Measurements from ENCODE around the gene ABCA2.

ABCA2 gene

GRCh38 chr9:136979769-136980587, 48.1 kb downstream of the ABCA2 start:
- no peak for ATAC-seq
- TF ChIP-seq CREB5 (CRISPR knock-in tag; IDR thresholded peaks at IDR 0.05; ENCODE audit: low read depth) (no peak), ESRRG (CRISPR knock-in tag; IDR thresholded peaks at IDR 0.05) (no peak), ZNF8 (CRISPR knock-in tag; IDR thresholded peaks at IDR 0.05) (no peak), RARB (CRISPR knock-in tag; IDR thresholded peaks at IDR 0.05) (no peak), ARNTL (CRISPR knock-in tag; IDR thresholded peaks at IDR 0.05; ENCODE audit: borderline replicate concordance, low read depth) (no peak), BACH2 (CRISPR knock-in tag; IDR thresholded peaks at IDR 0.05; ENCODE audit: borderline replicate concordance) (no peak), ZNF70 (CRISPR knock-in tag; IDR thresholded peaks at IDR 0.05) (no peak), TSHZ2 (CRISPR knock-in tag; IDR thresholded peaks at IDR 0.05) (no peak), OSR1 (CRISPR knock-in tag; IDR thresholded peaks at IDR 0.05) (no peak), ZFP3 (CRISPR knock-in tag; IDR thresholded peaks at IDR 0.05) (no peak)

- no peak for ATAC-seq
- TF ChIP-seq RARB (CRISPR knock-in tag; IDR thresholded peaks at IDR 0.05) (no peak), CSDC2 (CRISPR knock-in tag; IDR thresholded peaks at IDR 0.05) (no peak), CSRNP3 (CRISPR knock-in tag; IDR thresholded peaks at IDR 0.05) (no peak), ZNF565 (CRISPR knock-in tag; conservative IDR thresholded peaks at IDR 0.05; ENCODE audit: low read depth) (no peak), BACH2 (CRISPR knock-in tag; IDR thresholded peaks at IDR 0.05; ENCODE audit: borderline replicate concordance) (no peak), PPARA (CRISPR knock-in tag; IDR thresholded peaks at IDR 0.05; ENCODE audit: borderline replicate concordance) (no peak), ARNTL (CRISPR knock-in tag; IDR thresholded peaks at IDR 0.05; ENCODE audit: borderline replicate concordance, low read depth) (no peak), ZC3H10 (CRISPR knock-in tag; IDR thresholded peaks at IDR 0.05) (no peak), OSR1 (CRISPR knock-in tag; IDR thresholded peaks at IDR 0.05) (no peak), TSHZ2 (CRISPR knock-in tag; IDR thresholded peaks at IDR 0.05) (no peak), ZFP3 (CRISPR knock-in tag; IDR thresholded peaks at IDR 0.05) (no peak), ESRRG (CRISPR knock-in tag; IDR thresholded peaks at IDR 0.05) (no peak), POU6F1 (CRISPR knock-in tag; IDR thresholded peaks at IDR 0.05; ENCODE audit: borderline replicate concordance, low read depth) (no peak), ZNF8 (CRISPR knock-in tag; IDR thresholded peaks at IDR 0.05) (no peak)
These were observed 49.0 kb downstream of the ABCA2 start for GRCh38 chr9:136978865-136979544.

Measured in SK-N-SH treated with all-trans-retinoic acid at 6 μM for 48 hours (cell line).